ENCODE results near the gene PCLO. TPM values are rescaled to one million over a fixed set of nuclear protein-coding genes. Genes with fewer than 3 reads are reported as not detected.
"Not testable (repeated sequence)": the region's sequence is repeated elsewhere in the genome, so short reads cannot be mapped to it uniquely, and the experiment has no call there.

Gene PCLO
- total RNA-seq, 1 donor from 2014 or later, result 5.2 TPM

DNA sequence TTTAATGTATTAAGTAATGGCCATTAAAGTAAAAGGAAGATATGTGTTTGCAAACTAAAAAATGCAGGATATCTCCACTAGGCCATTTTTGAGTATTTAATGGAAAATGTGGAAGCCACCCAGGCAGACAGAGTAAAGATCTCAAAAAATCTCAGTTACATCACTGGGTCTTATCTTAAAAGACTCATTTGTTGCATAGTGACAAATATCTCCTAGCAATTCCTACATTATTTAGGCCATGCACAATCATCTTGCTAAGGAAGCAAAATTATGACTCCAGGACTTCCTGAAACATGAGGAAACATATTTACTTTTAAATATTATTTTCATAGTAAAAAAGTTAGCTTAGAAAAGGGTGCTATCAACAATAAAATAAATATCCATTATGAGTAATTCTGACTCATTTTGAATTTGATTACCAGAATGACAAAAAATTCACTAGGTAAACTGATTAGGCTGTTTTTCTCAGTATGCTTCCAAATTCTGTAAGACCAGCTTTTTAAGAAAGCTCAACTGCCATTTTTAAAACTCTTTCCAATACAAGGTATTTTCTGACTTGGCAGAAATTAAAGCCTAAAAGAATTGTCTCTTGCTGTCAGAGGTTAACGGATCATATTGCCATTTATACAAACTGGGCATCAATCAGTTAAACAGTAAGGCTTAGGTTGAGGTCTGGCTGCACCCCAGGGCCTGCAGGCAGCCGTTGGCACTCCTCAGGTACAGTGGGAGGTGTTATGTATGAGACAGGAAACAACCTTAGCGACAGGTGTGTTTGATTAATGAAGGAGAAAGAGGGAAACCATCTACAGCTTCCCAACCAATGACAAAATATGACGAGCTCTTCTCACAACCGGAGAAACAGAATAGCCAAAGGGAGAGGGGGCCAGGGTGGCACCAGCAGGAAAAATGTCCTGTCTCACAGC is 31.8 kb downstream of the PCLO start:
- no peak for DNase-seq (ENCODE audit: low read depth)

DNA sequence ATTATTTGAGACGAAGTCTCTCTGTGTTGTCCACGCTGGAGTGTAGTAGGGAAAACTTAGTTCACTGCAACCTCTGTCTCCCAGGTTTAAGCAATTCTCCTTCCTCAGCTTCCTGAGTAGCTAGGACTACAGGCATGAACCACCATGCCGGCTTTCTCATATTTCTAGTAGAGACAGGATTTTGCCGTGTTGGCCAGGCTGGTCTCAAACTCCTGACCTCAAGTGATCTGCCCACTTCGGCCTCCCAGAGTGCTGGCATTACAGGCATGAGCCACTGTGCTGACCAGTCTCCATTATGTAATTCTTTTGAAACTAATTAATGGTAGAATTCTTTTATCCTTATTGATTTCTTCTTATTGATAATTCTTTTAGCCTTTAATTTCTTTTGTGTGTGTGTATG is 32.5 kb downstream of the PCLO start:
- DNase-seq (ENCODE audit: low read depth), result no peak

DNA sequence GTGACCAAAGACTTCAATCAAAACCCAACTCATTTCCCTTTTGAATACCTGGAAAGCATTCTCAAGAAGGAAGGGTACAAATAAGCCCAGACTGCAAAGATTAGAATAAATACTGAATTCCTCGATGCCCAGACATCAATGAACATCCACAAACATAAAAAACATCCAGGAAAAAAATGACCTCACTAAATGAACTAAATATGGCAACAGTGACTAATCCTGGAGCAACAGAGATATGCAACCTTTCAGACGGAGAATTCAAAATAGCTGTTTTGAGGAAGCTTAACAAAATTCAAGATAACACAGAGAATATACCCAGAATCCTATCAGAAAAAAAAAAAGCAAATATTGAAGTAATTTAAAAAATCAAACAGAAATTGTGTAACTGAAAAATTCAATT is 43.2 kb downstream of the PCLO start:
- no peak for DNase-seq (ENCODE audit: low read depth)

DNA sequence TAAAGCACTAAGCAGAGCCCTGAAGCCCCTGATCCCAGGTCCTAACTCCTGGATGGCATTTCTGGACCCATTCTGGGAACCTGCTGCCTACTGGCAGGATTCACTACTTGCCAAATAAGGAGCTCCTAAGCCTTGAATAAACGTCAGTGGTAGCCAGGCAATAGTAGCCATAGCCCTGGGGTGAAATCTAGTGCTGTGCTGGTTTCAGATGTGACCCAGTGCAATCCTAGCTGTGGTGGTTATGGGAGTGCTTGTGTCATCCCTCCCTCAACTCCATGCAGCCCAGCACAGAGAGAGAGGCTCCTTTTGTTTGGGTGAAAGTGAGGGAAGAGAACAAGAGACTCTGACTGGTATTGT is 43.7 kb downstream of the PCLO start:
- DNase-seq (ENCODE audit: low read depth), result no peak

DNA sequence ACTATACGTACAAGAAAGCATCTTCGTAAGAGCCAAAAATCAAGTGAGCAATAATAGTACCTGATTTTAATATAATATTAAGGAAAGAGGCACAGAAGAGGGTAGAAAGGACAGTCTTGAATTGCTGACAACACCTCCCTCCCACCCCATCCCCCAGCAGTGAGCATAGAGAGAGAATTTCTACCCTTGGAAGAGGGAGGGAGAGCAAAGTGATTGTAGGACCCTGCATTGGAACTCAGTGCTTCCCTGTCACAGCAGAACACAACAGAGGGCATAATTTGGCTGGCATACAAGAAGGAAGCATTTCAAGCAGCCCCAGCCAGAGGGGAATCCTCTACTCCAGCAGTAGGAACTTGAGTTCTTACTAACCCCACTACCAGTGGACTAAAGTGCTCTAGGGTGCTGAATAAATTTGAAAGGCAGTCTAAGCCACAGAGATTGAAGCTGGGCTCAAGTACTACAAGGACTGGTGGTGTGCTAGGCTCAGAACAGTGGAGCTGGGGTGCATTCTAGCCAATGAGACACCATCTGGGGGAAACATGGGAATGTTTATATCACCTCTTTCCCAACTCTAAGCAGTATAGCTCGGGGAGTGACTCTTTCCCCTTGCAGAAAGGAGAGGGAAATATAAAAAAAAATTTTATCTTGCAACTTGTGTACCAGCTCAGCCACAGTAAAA is 44.2 kb downstream of the PCLO start:
- DNase-seq (ENCODE audit: low read depth), result no peak

DNA sequence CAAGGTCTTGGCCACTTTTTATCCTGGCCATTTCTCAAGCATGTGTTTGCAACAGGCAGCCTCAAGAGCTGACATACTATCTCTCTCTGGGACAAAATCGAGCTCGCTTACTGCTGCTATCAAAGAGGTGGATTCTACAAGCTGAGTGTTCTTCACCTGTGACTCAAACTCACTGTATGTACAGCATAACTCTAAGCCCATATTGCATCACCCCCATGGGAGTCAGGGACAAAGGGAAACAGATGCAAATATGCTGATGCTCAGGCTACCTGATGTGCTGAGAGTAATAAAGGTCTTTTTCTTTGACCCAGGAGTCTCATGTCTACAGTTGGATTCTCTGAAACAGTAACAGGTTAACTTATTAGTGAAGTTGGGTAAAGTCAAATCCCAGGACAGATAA is 45.2 kb downstream of the PCLO start:
- no peak for DNase-seq (ENCODE audit: low read depth)

DNA sequence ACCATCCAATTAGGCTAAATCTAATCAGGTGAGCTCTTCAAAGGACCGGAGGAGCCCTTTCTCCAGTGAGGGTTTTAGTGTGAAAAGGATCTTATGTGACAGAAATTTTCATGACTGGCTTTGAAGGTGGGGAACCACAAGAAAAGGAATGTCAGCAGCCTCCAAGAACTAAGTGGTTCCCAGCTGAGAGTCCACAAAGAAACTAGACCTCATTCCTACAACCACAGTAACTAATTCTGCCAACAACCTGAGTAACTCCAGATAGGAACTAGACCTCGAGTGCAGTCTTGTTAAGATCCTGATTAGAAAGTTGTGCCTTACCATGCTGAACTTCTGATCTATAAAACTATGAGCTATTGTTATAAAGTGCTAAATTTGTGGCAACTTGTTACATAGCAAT is 51.3 kb downstream of the PCLO start:
- DNase-seq (ENCODE audit: low read depth), result peak; percentile 9

DNA sequence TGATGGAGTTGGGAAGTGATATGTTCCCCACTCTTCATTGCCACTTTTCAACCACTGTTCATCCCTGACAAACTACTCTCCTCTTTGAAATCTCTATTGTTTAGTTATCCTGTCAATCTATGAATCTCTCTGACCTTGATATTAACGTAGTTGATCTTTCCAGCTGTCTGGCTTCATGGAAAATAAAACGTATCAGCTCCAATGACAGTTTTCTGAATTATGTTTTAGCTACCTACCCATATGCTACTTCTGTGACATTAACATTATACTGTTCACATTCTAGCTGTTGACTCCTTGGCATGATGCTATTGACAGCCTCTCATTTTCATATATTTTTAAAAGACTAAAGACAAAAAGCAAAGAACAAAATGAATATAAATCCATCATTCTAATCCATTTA is 53.3 kb downstream of the PCLO start:
- DNase-seq (ENCODE audit: low read depth), result no peak

DNA sequence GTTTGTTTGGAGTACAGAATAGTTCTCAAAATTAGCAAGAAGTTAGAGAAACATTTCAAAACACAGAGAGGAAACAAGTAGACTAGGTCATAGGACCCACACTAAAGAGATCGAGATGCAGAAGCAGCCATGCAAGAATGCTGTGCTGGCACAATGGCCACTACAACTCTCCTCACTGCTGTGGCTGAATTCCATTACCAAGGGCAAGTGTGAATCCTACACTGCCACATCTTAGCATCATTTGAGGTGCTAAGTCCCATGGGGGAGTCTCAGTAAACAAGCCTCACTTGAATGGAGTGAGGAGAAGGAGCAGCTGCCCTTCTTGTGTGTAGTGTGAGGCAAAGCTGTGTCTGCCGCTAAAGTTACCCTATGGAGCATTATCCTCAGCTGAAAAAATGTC is 56.7 kb downstream of the PCLO start:
- DNase-seq (ENCODE audit: low read depth), result no peak

DNA sequence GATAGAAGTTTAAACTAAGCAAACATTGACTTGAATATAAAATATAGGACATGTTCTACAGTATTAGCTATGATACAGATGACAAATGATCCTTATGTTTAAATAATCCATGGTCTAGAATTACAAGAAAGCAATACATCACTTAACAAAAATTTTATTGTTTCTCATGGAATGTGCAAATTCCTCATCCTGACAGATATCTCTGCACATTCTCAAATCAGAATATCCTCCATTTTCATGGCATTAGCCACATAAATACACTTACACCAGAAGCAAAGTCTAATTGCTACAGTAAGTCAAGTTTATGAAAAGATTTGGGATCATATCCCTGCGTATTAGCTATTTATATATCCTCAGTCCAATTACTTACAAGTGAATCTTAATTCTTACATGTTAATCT is 57.6 kb downstream of the PCLO start:
- no peak for DNase-seq (ENCODE audit: low read depth)

DNA sequence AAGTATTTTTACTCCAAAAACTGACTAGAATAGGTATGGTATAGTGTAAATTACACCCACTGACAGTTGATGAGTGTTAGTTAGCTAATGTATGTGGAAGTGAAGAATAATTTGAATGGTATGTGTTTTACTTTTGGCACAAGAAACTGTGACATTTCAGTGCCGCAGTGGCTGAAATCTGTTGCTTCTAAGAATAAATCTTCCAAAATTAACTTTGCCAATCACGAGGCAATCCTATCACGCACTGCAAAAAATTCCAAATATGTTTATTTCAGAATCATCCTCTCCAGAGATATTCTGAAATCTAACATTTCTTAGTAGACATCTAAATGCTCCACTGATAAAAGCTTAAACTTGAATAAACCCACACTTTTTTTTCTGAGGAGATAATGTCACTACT is 61.2 kb downstream of the PCLO start:
- DNase-seq (ENCODE audit: low read depth), result no peak

DNA sequence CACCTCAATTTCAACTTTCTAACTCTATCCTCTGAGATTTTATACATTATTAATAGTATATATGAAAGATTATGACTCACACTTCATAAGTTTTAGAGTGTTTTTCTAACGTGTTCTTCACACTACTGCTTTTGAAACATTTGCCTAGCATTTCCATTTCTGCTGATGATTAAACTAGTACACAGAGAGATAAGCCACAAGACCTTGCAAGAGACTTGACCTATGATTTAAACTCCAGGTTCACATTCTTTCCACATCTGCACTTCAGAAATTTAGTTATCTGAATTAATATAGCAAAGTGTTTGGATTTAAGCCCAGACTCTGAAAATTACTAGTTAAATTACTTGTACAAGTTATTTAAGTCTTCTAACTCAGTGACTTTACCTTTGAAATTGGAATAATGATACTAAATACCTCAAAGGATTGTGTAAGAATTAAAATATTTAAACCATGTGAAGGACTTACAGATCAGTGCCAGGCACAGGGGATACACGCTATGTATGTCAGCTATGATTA is 66.6 kb downstream of the PCLO start:
- no peak for DNase-seq (ENCODE audit: low read depth)

DNA sequence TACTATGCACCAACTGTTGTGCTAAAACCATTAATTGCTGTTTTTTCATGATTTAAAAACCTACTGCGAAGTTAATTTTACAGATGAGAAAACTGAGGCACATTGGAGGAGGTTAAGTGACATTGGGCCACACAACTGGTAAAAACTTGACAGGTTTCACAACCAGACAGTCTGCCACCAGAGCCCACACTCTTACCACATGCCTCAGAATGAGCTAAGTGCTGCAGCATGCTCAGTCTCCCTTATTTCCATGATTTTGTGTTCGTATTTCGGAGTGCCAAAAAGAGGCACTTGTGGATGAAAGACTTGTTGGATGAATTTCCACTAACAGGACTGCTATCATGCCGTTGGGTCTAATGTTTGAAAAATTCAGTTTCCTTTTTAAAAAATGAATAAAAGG is 77.4 kb downstream of the PCLO start:
- DNase-seq (ENCODE audit: low read depth), result no peak

DNA sequence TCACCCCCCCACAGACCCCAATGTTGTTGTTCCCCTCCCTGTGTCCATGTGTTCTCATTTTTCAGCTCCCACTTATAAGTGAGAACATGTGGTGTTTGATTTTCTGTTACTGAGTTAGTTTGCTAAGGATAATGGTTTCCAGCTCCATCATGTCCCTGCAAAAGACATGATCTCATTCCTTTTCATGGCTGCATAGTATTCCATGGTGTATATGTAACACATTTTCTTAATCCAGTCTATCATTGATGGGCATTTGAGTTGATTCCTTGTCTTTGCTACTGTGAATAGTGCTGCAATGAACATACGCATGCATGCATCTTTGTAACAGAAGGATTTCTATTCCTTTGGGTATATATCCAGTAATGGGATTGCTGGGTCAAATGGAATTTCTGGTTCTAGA is 82.8 kb downstream of the PCLO start:
- not testable (repeated sequence) for DNase-seq (ENCODE audit: low read depth)

DNA sequence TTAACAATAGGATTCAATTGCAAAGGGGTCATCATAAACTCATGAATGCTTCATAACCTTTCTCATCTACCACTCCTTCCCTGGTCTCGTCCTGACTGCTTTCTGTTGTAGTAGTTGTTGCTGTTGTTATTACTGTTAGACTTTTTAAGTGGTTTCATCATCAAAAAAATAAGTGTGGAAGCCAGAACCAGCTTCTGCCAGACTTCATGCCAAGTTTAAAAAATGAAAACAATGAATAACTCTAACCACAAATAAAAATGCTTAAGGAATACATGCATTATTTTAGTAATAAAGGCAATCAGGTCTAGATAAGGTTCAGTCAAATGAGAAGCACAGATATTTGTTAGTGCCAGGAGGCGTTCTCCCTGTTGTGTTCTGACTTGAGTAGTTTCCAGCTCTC is 85.4 kb downstream of the PCLO start:
- DNase-seq (ENCODE audit: low read depth), result peak; percentile 7

DNA sequence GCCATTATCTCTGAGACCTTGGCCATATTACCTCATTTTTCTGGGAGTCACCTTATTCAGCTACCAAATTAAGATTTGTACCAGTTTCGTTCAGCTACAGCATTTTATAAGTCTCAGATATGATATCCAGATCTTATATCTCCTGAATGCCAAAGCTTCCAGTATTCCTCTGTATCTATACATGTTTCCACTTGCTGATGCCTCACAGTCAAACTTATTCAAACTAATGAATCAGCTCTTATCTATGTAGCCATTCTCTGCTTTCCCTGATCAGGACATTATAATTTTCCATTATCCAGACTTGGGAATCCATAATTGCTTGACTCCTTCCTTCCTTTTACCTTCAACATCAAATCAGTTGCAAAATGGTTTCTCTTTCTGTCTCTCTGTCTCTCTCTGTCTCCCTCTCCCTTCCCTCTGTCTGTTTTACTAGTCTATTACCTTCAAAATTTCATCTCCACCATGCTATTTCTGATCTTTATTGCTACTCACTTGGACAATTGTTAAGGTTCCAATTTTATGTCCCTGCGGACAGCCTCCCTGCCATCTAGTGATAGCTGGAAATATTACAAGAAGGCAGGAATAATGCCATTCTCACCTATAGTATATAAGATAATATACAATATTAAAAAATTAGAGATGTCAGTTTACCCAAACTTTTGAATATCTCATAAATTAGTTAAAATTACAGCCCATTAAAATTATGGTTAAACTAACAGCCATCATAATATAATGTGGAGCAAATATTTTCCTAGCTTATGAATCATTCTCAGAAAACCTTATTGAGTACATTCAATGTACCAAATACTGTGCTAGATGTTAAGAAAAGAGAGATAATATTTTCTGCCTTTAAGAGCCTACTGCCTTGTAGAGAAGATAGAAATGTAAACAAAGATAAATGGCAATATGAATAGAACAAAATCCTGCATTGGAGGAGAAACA is 89.8 kb downstream of the PCLO start:
- no peak for DNase-seq (ENCODE audit: low read depth)

DNA sequence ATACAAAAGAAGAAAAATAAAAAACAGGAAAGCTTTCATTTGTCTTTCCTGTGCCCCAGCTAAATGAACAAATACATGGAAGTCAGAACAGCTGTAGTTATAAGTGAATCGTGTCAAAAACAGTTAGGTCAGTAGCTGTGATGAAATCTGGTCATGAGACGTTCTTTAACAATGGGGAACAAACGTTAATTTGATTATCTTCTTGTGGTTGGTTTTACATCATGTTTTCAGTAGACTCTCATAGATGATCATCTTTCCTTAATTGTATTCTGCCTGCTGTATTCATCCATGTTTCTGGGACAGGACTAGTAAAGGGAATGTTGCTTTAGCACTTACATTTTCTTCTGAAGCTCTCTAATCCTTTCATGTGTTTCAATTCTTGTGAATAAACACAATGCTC is 97.0 kb downstream of the PCLO start:
- DNase-seq (ENCODE audit: low read depth), result peak; percentile 41

DNA sequence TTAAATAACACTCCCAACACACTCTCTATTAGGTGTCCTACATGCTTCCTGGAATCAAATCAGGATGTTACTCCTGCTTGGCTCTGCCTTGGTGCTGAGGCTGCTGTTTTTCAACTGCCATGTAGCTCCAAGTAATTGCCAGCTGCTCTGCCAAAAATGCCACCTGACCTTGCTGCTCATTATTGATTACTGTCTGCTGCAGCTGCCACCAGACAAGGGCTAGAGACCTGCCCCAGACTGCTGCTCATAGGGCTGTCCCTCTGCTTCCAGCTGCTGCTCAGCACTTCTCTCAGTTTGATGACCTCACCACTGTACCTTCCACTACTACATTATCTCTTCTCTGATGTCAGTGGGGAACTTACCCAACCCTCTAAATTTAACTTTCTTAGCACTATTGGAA is 102.5 kb downstream of the PCLO start:
- no peak for DNase-seq (ENCODE audit: low read depth)

DNA sequence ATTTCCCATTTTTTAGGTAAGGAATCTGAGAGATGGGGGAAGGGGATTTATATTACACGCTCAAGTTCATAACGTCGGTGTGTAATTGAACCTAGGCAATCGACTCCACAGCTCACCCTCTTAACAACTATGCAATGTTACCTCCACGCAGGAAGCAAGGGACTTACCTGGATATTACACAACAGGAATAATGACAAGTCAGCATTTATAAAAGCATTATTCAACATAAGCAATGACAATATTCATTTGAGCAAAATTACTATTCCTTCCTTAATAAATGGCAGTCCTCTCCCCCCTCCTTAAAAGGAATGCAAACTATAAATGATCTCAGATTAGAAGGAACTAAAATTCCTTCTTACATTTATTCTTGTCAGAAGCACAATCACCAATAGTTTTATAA is 104.0 kb downstream of the PCLO start:
- DNase-seq (ENCODE audit: low read depth), result no peak

DNA sequence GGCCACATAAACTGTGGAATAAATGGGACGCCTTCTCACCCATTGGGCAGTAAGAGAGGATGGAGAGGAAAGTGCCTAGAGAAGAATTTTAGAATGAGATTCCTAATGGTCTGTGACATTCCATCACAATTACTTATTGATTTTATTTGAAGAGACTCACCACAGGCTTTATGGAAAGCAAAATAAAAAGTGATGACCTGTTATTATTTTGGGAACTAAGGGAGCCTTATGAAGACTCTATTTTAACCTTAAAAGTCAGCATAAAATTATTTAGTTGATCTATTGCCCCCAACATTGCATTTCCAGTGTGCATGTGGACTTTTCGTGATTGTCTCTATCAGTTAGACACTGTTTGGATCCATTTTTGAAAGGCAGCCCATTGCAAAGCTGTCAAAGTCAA is 107.5 kb downstream of the PCLO start:
- no peak for DNase-seq (ENCODE audit: low read depth)

DNA sequence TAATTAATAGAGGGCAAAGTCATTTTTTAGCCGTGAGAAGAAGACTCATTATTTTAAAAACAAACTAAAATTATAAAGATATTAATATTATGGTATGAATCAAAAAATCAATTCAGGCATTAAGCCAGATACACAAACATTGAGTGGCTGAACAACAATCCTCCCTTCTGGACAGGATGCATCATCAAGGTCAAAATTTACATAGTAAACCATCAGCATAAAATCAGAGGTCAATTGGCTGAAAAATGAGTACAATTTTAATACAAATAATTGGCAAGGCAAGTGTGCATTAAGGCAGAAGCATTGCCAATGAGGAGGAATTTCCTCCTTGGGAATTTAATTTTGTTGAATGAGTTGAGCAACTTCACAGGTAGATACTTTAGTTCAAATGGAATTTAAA is 108.2 kb downstream of the PCLO start:
- DNase-seq (ENCODE audit: low read depth), result no peak

DNA sequence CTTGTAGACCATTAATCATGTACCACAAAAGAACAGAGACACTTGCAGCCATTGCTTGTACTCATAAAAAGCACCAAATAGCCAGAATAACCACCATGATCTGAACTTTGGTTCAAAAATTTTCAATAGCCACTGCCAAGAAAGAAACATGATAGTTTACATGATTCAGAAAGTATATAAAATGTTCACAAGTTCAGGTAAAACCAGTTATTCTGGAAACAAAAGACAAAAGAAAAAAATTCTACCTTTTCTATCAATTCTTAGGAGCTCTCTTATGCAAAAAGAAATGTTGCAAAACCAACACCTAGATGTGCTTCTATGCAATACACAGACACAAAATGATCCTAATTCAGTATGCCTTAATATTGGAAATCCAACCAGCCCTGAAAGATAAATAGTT is 108.7 kb downstream of the PCLO start:
- no peak for DNase-seq (ENCODE audit: low read depth)

All from renal cortical epithelial cell (primary cell).